ENCODE data around the gene RNASE13.

Gene RNASE13

GRCh38 chr14:21061347-21061668 lies 26.7 kb upstream of the RNASE13 start:
- no peak overlapping the region for H3K27ac ChIP-seq (ENCODE audit: extremely low read depth, low read depth, low read length)
- no peaks in the 10 kb centered on the region for H3K36me3 ChIP-seq (ENCODE audit: control insufficient read depth in 2 of 2, insufficient read depth in 1 of 2, low read length in 2 of 2)
- no peaks in the 10 kb centered on the region for H3K9me3 ChIP-seq (ENCODE audit: control insufficient read depth, insufficient read depth, low read depth, low read length)
- ChIA-PET CTCF (interaction anchor here (1.2 to 4.3 kb wide), 5 partner anchors 11 to 90 kb away, joined by 4 to 25 read pairs (median 12); no protein-coding TSS in a partner anchor), POLR2A (interaction anchor here (1.9 kb wide), 1 partner anchor 10 kb away, joined by 11 read pairs; no protein-coding TSS in a partner anchor)
- no peak overlapping the region for H3K4me3 ChIP-seq (ENCODE audit: low read depth, low read length)
- H3K4me1 ChIP-seq (ENCODE audit: control insufficient read depth, insufficient read depth, low read length), result no peaks in the 10 kb centered on the region; the same call in 1 of the 2 replicates
- TF ChIP-seq ZBTB20 (tag by site-specific recombination; IDR thresholded peaks at IDR 0.05) (no peak), EGR2 (tag by site-specific recombination; IDR thresholded peaks at IDR 0.05; ENCODE audit: low read depth) (peak; percentile 52; the same call in 1 of the 2 replicates), GLIS2 (tag by site-specific recombination; IDR thresholded peaks at IDR 0.05) (no peak), ZNF311 (tag by site-specific recombination; IDR thresholded peaks at IDR 0.05; ENCODE audit: borderline replicate concordance) (no peak), YY2 (tag by site-specific recombination; IDR thresholded peaks at IDR 0.05) (no peak), ZNF426 (tag by site-specific recombination; IDR thresholded peaks at IDR 0.05) (no peak), ZNF184 (tag by site-specific recombination; IDR thresholded peaks at IDR 0.05) (no peak), ZFHX2 (tag by site-specific recombination; conservative IDR thresholded peaks at IDR 0.05) (peak; percentile 63), ZNF623 (tag by site-specific recombination; IDR thresholded peaks at IDR 0.05) (no peak)
- TF ChIP-seq, protein P1, sequence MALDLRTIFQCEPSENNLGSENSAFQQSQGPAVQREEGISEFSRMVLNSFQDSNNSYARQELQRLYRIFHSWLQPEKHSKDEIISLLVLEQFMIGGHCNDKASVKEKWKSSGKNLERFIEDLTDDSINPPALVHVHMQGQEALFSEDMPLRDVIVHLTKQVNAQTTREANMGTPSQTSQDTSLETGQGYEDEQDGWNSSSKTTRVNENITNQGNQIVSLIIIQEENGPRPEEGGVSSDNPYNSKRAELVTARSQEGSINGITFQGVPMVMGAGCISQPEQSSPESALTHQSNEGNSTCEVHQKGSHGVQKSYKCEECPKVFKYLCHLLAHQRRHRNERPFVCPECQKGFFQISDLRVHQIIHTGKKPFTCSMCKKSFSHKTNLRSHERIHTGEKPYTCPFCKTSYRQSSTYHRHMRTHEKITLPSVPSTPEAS (tag by site-specific recombination; IDR thresholded peaks at IDR 0.05), result no peak

DNA sequence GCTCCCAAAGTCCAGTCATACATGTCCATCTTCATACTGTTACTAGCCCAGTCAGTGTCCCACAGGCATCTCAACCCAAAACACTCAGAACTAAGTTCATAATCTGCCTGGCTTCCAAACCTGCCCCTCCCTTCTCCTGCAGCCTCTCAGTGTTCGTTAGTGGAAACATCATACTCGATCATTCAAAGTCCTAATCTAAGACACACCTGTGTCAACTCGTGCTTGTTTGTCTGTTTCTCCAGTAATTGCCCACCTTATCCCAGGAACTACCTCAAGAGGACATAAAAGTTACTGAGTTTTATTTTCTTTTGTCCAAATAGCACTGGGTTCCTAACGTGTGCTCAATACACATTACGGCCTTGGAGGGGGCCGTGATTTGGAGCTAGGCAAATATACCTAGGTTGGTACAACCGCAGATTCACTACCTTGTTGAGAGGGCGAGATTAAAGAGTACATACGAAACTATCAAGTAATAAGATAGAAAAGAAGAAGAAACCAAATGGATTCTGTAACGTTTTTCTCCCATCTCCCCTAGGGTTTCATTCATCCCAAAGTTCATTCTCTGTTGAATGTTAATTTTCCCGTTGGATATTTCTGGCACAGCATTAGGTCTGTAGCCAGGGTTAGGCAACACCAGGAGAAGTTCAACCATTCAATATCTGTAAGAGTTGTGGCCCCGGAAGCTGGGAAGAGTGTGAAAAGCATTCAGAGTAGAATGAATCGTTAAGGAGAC lies 26.2 kb upstream of the RNASE13 start:
- ChIA-PET POLR2A (no interaction called here), CTCF (interaction anchor here (1.2 to 4.3 kb wide), 4 partner anchors 10 to 46 kb away, joined by 4 to 25 read pairs (median 15); no protein-coding TSS in a partner anchor)
- Histone ChIP-seq H3K4me1 (ENCODE audit: control insufficient read depth, insufficient read depth, low read length) (no peaks in the 10 kb centered on the region; the same call in 1 of the 2 replicates), H3K27ac (ENCODE audit: extremely low read depth, low read depth, low read length) (no peak overlapping the region), H3K9me3 (ENCODE audit: control insufficient read depth, insufficient read depth, low read depth, low read length) (no peaks in the 10 kb centered on the region), H3K4me3 (ENCODE audit: low read depth, low read length) (no peak overlapping the region), H3K36me3 (ENCODE audit: control insufficient read depth in 2 of 2, insufficient read depth in 1 of 2, low read length in 2 of 2) (no peaks in the 10 kb centered on the region)
- no peak for TF ChIP-seq ZNF24 (tag by site-specific recombination; IDR thresholded peaks at IDR 0.05)
- no peak for TF ChIP-seq MZF1 (tag by site-specific recombination; IDR thresholded peaks at IDR 0.05; ENCODE audit: borderline replicate concordance)
- TF ChIP-seq ZBTB17 (tag by site-specific recombination; IDR thresholded peaks at IDR 0.05), result no peak
- TF ChIP-seq ZNF16 (tag by site-specific recombination; IDR thresholded peaks at IDR 0.05; ENCODE audit: low read depth), result no peak
- no peak for TF ChIP-seq ZNF830 (tag by site-specific recombination; IDR thresholded peaks at IDR 0.05; ENCODE audit: low read depth)
- TF ChIP-seq GLI2 (tag by site-specific recombination; IDR thresholded peaks at IDR 0.05; ENCODE audit: borderline replicate concordance, low read depth), result no peak
- TF ChIP-seq ZNF423 (tag by site-specific recombination; IDR thresholded peaks at IDR 0.05), result no peak
- TF ChIP-seq ZNF843 (tag by site-specific recombination; IDR thresholded peaks at IDR 0.05), result no peak
- TF ChIP-seq FEZF1 (tag by site-specific recombination; IDR thresholded peaks at IDR 0.05), result no peak
- no peak for TF ChIP-seq ZNF394 (tag by site-specific recombination; IDR thresholded peaks at IDR 0.05; ENCODE audit: borderline replicate concordance)
- no peak for TF ChIP-seq ZNF654 (tag by site-specific recombination; IDR thresholded peaks at IDR 0.05; ENCODE audit: low read depth)
- TF ChIP-seq, protein P2, sequence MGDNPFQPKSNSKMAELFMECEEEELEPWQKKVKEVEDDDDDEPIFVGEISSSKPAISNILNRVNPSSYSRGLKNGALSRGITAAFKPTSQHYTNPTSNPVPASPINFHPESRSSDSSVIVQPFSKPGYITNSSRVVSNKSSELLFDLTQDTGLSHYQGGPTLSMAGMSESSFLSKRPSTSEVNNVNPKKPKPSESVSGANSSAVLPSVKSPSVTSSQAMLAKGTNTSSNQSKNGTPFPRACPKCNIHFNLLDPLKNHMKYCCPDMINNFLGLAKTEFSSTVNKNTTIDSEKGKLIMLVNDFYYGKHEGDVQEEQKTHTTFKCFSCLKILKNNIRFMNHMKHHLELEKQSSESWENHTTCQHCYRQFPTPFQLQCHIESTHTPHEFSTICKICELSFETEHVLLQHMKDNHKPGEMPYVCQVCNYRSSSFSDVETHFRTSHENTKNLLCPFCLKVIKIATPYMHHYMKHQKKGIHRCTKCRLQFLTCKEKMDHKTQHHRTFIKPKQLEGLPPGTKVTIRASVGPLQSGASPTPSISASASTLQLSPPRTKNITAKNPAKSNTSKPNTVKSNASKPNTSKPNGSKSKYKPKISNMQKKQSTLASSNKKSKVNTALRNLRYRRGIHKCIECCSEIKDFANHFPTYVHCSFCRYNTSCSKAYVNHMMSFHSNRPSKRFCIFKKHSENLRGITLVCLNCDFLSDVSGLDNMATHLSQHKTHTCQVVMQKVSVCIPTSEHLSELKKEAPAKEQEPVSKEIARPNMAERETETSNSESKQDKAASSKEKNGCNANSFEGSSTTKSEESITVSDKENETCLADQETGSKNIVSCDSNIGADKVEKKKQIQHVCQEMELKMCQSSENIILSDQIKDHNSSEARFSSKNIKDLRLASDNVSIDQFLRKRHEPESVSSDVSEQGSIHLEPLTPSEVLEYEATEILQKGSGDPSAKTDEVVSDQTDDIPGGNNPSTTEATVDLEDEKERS (tag by site-specific recombination; IDR thresholded peaks at IDR 0.05), result no peak
- TF ChIP-seq, protein P3, sequence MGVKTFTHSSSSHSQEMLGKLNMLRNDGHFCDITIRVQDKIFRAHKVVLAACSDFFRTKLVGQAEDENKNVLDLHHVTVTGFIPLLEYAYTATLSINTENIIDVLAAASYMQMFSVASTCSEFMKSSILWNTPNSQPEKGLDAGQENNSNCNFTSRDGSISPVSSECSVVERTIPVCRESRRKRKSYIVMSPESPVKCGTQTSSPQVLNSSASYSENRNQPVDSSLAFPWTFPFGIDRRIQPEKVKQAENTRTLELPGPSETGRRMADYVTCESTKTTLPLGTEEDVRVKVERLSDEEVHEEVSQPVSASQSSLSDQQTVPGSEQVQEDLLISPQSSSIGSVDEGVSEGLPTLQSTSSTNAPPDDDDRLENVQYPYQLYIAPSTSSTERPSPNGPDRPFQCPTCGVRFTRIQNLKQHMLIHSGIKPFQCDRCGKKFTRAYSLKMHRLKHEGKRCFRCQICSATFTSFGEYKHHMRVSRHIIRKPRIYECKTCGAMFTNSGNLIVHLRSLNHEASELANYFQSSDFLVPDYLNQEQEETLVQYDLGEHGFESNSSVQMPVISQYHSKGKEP (tag by site-specific recombination; IDR thresholded peaks at IDR 0.05), result no peak
- no peak for TF ChIP-seq ZNF629 (tag by site-specific recombination; IDR thresholded peaks at IDR 0.05)
- TF ChIP-seq GLI4 (tag by site-specific recombination; IDR thresholded peaks at IDR 0.05), result no peak
- TF ChIP-seq ZNF211 (tag by site-specific recombination; IDR thresholded peaks at IDR 0.05; ENCODE audit: low read depth), result no peak
- TF ChIP-seq, protein P4, sequence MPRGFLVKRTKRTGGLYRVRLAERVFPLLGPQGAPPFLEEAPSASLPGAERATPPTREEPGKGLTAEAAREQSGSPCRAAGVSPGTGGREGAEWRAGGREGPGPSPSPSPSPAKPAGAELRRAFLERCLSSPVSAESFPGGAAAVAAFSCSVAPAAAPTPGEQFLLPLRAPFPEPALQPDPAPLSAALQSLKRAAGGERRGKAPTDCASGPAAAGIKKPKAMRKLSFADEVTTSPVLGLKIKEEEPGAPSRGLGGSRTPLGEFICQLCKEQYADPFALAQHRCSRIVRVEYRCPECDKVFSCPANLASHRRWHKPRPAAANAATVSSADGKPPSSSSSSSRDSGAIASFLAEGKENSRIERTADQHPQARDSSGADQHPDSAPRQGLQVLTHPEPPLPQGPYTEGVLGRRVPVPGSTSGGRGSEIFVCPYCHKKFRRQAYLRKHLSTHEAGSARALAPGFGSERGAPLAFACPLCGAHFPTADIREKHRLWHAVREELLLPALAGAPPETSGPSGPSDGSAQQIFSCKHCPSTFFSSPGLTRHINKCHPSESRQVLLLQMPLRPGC (tag by site-specific recombination; IDR thresholded peaks at IDR 0.05), result no peak

Data from HEK293 (cell line).